ENCODE results near the gene EGLN2. TPM values are rescaled to one million over a fixed set of nuclear protein-coding genes. Genes with fewer than 3 reads are reported as not detected.

The EGLN2 gene
- total and polyA plus RNA-seq, 2 of the 4 experiments (the other 2 are of a cell fraction) = 54.1 to 60.2 TPM

DNA sequence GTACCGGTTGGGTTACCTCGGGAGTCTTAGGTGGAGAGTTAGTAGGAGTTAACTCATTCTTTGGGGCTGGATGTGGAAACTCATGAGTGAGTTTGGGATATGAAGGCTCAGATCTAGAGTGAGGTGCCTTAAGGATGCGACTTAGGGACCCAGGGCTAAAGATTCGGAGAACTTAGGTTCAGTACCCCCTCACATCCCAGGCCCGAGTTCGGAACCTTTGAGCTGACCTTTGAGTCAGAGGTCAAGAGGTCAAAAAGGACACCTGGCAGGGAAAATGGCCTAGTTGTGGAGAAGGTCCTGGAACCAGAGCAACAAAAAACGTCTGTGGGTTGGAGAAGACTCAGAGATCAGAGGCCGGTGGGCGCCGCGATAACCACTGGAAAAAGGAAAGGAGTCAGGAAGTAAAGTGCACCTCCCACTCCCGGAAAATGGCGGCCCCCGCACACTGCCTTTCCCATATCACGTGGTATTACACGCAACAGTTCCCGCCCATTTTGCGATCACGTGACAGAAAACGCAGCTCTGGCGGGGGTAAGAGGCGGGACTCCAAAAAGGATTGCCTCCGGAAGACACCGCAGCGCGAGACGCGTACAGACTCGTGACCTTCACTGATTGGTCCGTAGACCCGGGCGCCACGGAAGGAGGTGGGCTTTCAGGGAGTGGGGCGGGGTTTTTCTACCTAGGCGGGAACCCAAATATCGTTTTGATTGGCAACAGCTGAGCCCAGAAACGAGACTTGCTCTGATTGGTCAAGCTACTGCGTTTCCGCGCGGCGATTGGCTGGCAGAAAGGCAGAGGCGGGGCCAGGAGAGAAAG lies 48.7 kb upstream of the EGLN2 start, which contains the start of gene ACTMAP (continued):
- TF ChIP-seq, protein P1, sequence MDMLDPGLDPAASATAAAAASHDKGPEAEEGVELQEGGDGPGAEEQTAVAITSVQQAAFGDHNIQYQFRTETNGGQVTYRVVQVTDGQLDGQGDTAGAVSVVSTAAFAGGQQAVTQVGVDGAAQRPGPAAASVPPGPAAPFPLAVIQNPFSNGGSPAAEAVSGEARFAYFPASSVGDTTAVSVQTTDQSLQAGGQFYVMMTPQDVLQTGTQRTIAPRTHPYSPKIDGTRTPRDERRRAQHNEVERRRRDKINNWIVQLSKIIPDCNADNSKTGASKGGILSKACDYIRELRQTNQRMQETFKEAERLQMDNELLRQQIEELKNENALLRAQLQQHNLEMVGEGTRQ (IDR thresholded peaks at IDR 0.05; ENCODE audit: low read depth, low read length) = peak; percentile 100
- TF ChIP-seq MAZ (IDR thresholded peaks at IDR 0.05; ENCODE audit: borderline replicate concordance, low read depth, low read length) = peak; percentile 92
- peak; percentile 12 for TF ChIP-seq RCOR1 (IDR thresholded peaks at IDR 0.05; ENCODE audit: insufficient replicate concordance, low read length)
